Nephron progenitor cell (in vitro differentiated cells): Measurements from ENCODE around the gene FBLN5.

ENCODE experiments used
- DNase-seq: peaks from one replicate; pipeline ENCODE4 v3.0.0; 2021
- H3K27ac Mint-ChIP-seq: 2 replicates; pipeline ENCODE4 v1.8.0; 2021; ENCODE audit warnings: mild to moderate bottlenecking, moderate library complexity, mixed read lengths
- H3K27me3 Mint-ChIP-seq: 2 replicates; pipeline ENCODE4 v1.8.0; 2021; ENCODE audit warnings: mild to moderate bottlenecking, low read depth, mixed read lengths; ENCODE audit not compliant: poor library complexity
- H3K36me3 Mint-ChIP-seq: 2 replicates; pipeline ENCODE4 v1.8.0; 2021; ENCODE audit warnings: low read depth, mixed read lengths
- H3K4me1 Mint-ChIP-seq: 2 replicates; pipeline ENCODE4 v1.8.0; 2021; ENCODE audit warnings: mixed read lengths
- H3K4me3 Mint-ChIP-seq: 2 replicates; pipeline ENCODE4 v1.8.0; 2021; ENCODE audit warnings: mild to moderate bottlenecking, moderate library complexity, mixed read lengths
- H3K9me3 Mint-ChIP-seq: 2 replicates; pipeline ENCODE4 v1.8.0; 2021; ENCODE audit warnings: mild to moderate bottlenecking, moderate library complexity, mixed read lengths
- TF ChIP-seq, protein P1 (sequence below): fragments of 200-600 bp; sonication (generic); IDR thresholded peaks from 2 replicates; pipeline ENCODE4 v1.5.0; 2021; ENCODE audit warnings: antibody characterized with exemption

The FBLN5 gene

DNA sequence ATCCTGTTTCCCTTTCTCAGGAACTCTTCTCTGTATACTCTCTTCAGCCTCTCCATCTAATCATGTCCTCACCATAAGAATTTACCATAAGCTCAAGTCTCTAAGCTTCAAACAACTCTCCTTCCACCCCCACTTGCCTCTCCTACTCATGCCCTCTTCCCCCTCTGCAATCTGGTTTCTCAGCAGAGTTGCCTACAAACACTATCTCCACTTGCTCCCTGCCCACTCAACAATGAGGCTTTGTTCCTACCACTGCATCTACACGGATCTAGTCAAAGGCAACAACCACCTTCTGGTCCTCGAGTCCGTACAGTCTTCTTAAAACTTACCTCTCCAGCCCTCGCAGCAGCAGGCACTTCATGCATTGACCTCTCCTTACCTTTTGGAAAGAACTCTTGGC lies 17.2 kb upstream of the FBLN5 start:
- Mint-ChIP-seq H3K4me3 (no peak overlapping the region), H3K27ac (peak overlapping the region; percentile 11), H3K27me3 (no peaks in the 10 kb centered on the region), H3K4me1 (peaks cover 14% of the 10 kb centered on the region), H3K9me3 (no peaks in the 10 kb centered on the region), H3K36me3 (peaks cover 20% of the 10 kb centered on the region)
- no peak for DNase-seq
- TF ChIP-seq, protein P1, sequence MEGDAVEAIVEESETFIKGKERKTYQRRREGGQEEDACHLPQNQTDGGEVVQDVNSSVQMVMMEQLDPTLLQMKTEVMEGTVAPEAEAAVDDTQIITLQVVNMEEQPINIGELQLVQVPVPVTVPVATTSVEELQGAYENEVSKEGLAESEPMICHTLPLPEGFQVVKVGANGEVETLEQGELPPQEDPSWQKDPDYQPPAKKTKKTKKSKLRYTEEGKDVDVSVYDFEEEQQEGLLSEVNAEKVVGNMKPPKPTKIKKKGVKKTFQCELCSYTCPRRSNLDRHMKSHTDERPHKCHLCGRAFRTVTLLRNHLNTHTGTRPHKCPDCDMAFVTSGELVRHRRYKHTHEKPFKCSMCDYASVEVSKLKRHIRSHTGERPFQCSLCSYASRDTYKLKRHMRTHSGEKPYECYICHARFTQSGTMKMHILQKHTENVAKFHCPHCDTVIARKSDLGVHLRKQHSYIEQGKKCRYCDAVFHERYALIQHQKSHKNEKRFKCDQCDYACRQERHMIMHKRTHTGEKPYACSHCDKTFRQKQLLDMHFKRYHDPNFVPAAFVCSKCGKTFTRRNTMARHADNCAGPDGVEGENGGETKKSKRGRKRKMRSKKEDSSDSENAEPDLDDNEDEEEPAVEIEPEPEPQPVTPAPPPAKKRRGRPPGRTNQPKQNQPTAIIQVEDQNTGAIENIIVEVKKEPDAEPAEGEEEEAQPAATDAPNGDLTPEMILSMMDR, result no peak

DNA sequence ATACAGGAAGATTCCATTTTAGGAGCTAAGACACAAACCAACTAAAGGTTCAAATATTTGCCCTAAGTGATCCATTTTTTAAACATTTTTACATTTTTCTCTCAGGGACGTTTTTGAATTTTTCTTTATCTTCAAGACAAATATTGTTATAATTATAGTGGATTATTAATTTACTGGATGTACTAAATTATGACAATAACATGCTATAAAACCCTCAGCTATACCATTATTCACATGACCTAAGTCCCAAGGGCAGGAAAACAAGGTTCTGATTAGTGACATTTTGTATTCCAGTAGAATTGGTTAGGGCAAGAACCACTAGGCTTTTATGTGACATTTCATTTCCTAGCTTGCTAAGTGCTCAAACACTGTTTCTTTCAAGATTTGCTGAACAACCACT lies 16.5 kb upstream of the FBLN5 start:
- Mint-ChIP-seq H3K27me3 (no peaks in the 10 kb centered on the region), H3K4me1 (peaks cover 14% of the 10 kb centered on the region), H3K36me3 (peaks cover 13% of the 10 kb centered on the region), H3K4me3 (no peak overlapping the region), H3K9me3 (no peaks in the 10 kb centered on the region), H3K27ac (no peak overlapping the region)
- TF ChIP-seq, protein P1, result no peak
- DNase-seq, result no peak

DNA sequence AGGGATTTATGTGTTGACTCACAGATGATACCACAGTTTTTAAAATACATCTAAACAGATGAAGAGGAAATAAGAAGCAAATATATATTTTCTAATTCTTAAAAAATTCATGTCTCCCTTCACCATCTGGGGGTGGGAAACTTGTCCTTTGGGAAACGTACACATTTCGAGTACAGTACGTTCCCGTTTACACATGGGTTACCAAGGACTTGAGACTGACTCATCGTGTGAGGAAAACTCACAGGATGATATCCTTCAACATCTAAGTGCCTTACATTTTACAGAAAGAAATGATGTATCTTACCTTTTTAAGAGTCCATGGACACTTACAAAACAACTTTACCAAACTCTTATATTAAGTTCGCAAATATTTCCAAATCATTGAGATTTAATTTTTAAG lies 16.0 kb upstream of the FBLN5 start:
- H3K27ac Mint-ChIP-seq, result no peak overlapping the region
- H3K9me3 Mint-ChIP-seq, result no peaks in the 10 kb centered on the region
- no peak overlapping the region for H3K4me3 Mint-ChIP-seq
- peaks cover 14% of the 10 kb centered on the region for H3K4me1 Mint-ChIP-seq
- TF ChIP-seq, protein P1, result no peak
- peaks cover 7% of the 10 kb centered on the region for H3K36me3 Mint-ChIP-seq
- DNase-seq, result no peak
- H3K27me3 Mint-ChIP-seq, result no peaks in the 10 kb centered on the region

DNA sequence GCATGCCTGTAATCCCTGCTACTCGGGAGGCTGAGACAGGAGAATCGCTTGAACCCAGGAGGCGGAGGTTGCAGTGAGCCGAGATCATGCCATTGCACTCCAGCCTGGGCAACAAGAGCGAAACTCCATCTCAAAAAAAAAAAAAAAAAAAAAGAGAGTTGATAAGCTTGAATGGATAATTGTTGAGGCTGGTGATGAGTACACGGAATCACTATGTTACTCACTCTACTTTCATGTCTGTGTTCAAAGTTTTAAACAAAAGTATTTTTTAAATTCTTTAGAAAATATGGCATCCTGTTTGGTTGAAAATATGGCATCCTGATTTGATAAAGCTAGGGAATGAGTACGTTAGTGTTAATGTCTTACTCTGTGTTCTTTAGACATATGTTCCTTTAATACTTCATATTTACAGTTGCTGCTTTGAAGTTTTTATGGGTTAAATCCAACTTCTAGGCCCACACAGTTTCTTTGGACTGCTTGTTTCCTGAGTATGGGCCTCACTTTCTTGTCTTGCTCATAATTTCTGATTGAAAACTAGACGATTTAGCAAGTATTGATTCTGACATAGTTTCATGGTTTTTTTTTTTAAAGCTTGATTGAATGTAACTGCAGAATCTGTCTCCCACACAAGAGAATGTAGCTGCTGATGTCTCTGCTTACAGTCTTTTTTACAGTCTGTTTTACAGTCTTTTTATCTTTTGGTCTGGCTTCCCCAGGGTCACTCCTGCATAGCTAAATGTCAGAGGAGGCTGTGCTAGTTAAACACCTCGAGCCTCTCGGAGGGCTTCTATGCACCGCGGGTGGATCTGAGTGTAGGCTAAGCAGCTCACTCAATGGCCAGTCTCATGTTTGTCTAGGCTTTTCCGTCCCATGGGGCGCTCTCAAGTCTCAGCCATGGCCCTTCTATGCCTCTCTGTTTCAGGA lies 14.1 kb upstream of the FBLN5 start:
- Mint-ChIP-seq H3K36me3 (no peaks in the 10 kb centered on the region), H3K9me3 (no peaks in the 10 kb centered on the region), H3K4me1 (peaks cover 14% of the 10 kb centered on the region), H3K4me3 (no peak overlapping the region), H3K27ac (peak overlapping the region; percentile 42), H3K27me3 (peaks cover 3% of the 10 kb centered on the region)
- TF ChIP-seq, protein P1, result no peak
- no peak for DNase-seq

DNA sequence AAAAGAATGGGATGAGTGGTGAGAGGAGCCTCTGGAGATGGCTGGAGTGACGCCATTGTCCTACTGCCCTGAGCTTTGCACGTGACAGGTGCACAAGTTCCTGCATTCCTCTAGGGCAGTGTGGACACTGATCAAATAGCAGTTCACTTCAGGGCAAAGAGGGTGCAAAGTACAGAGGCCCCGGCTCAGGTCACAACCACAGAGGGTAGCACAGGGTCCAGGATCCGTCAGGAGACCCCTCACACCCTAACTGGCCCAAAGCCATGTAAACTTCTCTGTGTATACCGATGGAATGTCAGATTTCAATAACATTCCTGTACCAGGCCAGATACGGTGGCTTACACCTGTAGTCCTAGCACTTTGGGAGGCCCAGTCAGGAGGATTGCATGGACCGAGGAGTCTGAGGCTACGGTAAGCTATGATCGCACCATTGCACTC lies 10.4 kb upstream of the FBLN5 start:
- TF ChIP-seq, protein P1, result no peak
- no peak for DNase-seq
- Mint-ChIP-seq H3K36me3 (no peaks in the 10 kb centered on the region), H3K4me3 (no peak overlapping the region), H3K27me3 (peaks cover 6% of the 10 kb centered on the region), H3K9me3 (no peaks in the 10 kb centered on the region), H3K27ac (no peak overlapping the region), H3K4me1 (peaks cover 19% of the 10 kb centered on the region)

DNA sequence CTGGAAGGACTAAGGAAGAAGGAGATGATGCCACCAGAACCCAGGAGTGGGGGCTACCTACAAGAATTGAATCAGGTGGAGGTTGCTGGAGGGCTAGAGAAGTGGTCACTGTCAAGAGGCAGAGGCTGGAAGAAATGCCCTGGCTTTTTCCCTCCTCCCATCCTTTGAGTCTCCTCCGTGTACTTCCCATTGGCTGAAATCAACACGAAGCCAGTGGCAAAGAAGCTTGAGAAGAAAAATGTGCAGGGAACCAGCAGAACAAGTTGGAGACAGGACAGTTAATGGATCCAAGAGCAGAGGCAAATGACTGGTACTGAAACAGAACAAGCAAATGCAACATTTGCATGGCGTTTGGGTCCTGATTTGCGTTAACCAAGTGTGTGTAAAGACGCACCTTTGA lies 9.1 kb upstream of the FBLN5 start:
- Mint-ChIP-seq H3K27me3 (peaks cover 14% of the 10 kb centered on the region), H3K4me1 (peaks cover 17% of the 10 kb centered on the region), H3K9me3 (no peaks in the 10 kb centered on the region), H3K27ac (no peak overlapping the region), H3K36me3 (no peaks in the 10 kb centered on the region), H3K4me3 (no peak overlapping the region)
- TF ChIP-seq, protein P1, result no peak
- DNase-seq, result no peak
